IMR-90 (cell line): Measurements from ENCODE around the gene HUS1B. TPM values are rescaled to one million over a fixed set of nuclear protein-coding genes. Genes with fewer than 3 reads are reported as not detected.

Source experiments
- ATAC-seq: fragments of 200-7000 bp; cut with Tn5 transposase; 2 replicates; pipeline ENCODE4 v1.9.1; 2020; ENCODE audit warnings: low read depth, mild to moderate bottlenecking, moderate library complexity
- BruUV-seq: library from RNA; stranded (reverse); fragments of 400-500 nt; replicated peaks from 2 replicates; lab custom pipeline; 2021; lab: Mats Ljungman, UMichigan
- CTCF ChIA-PET: fragments of 300-600 bp; formaldehyde crosslinking; extraction: SDS; loops from one replicate; lab custom pipeline; 2021; ENCODE audit warnings: antibody characterized with exemption; lab: Yijun Ruan, JAX
- POLR2A ChIA-PET: fragments of 300-600 bp; sonication (Branson Sonifier 250); formaldehyde crosslinking; loops from one replicate; lab custom pipeline; 2022; ENCODE audit warnings: antibody characterized with exemption; ENCODE audit not compliant: unreplicated experiment; lab: Charles Lee
- DNase-seq: peaks from one replicate; pipeline ENCODE4 v3.0.0; 2013
- H2AFZ ChIP-seq: replicated peaks from 2 replicates; pipeline ENCODE3; 2013; ENCODE audit warnings: low read length, mild to moderate bottlenecking; ENCODE audit not compliant: poor library complexity
- H2AK5ac ChIP-seq: 2 replicates; pipeline ENCODE4 v1.6.1; 2013; ENCODE audit warnings: low read depth, low read length, inconsistent platforms
- H2AK9ac ChIP-seq: replicated peaks from 2 replicates; pipeline ENCODE3; 2013; ENCODE audit warnings: mild to moderate bottlenecking, low read depth, low read length, moderate library complexity; ENCODE audit not compliant: poor library complexity
- H2BK120ac ChIP-seq: 2 replicates; pipeline ENCODE4 v1.6.1; 2013; ENCODE audit warnings: low read depth, low read length, inconsistent platforms
- H2BK15ac ChIP-seq: 3 replicates; pipeline ENCODE4 v1.6.1; 2013; ENCODE audit warnings: low read depth, low read length, inconsistent platforms
- H2BK20ac ChIP-seq: 2 replicates; pipeline ENCODE4 v1.6.1; 2013; ENCODE audit warnings: low read depth, mild to moderate bottlenecking, inconsistent platforms, low read length, moderate library complexity
- H2BK5ac ChIP-seq: 2 replicates; pipeline ENCODE4 v1.6.1; 2013; ENCODE audit warnings: mild to moderate bottlenecking, low read depth, low read length, inconsistent platforms; ENCODE audit not compliant: poor library complexity, severe bottlenecking
- H3K14ac ChIP-seq: replicated peaks from 2 replicates; pipeline ENCODE4 v1.6.1; 2013; ENCODE audit warnings: low read depth, low read length, inconsistent platforms
- H3K18ac ChIP-seq: 2 replicates; pipeline ENCODE4 v1.6.1; 2013; ENCODE audit warnings: low read depth, low read length, control low read depth
- H3K23ac ChIP-seq: 2 replicates; pipeline ENCODE4 v1.6.1; 2013; ENCODE audit warnings: low read depth, low read length, inconsistent platforms
- H3K27ac ChIP-seq: 2 replicates; pipeline ENCODE4 v1.5.1; 2013; ENCODE audit warnings: mild to moderate bottlenecking, control low read depth, low read length; ENCODE audit not compliant: insufficient read depth
- H3K27me3 ChIP-seq: 2 replicates; pipeline ENCODE4 v1.6.1; 2013; ENCODE audit warnings: low read length; ENCODE audit not compliant: control insufficient read depth, insufficient read depth
- H3K36me3 ChIP-seq: 2 replicates; pipeline ENCODE4 v1.6.1; 2013; ENCODE audit warnings: low read length, mixed read lengths; ENCODE audit not compliant: control insufficient read depth, insufficient read depth
- H3K4ac ChIP-seq: 2 replicates; pipeline ENCODE4 v1.6.1; 2013; ENCODE audit warnings: low read depth, low read length, inconsistent platforms
- H3K4me1 ChIP-seq: 2 replicates; pipeline ENCODE4 v1.6.1; 2013; ENCODE audit warnings: low read length, mixed read lengths; ENCODE audit not compliant: control insufficient read depth, insufficient read depth
- H3K4me2 ChIP-seq: 2 replicates; pipeline ENCODE4 v1.6.1; 2013; ENCODE audit warnings: low read depth, mild to moderate bottlenecking, control low read depth, low read length, moderate library complexity
- H3K4me3 ChIP-seq: 2 replicates; pipeline ENCODE4 v1.5.1; 2013; ENCODE audit warnings: low read depth, mild to moderate bottlenecking, control low read depth, low read length, moderate library complexity; ENCODE audit not compliant: insufficient read depth
- H3K56ac ChIP-seq: 2 replicates; pipeline ENCODE4 v1.6.1; 2013; ENCODE audit warnings: low read length, inconsistent platforms; ENCODE audit not compliant: insufficient read depth; ENCODE audit errors: extremely low read depth
- H3K79me1 ChIP-seq, 2 experiments: 2 replicates each; pipeline ENCODE4 v1.6.1; 2013; ENCODE audit warnings: low read length in 2 of 2, inconsistent platforms in 1 of 2, low read depth in 1 of 2
- H3K9ac ChIP-seq: 2 replicates; pipeline ENCODE4 v1.6.1; 2013; ENCODE audit warnings: low read depth, low read length, control low read depth
- H3K9me1 ChIP-seq: 2 replicates; pipeline ENCODE4 v1.6.1; 2013; ENCODE audit warnings: low read length, inconsistent platforms; ENCODE audit not compliant: insufficient read depth
- H3K9me3 ChIP-seq: 2 replicates; pipeline ENCODE4 v1.6.1; 2013; ENCODE audit warnings: low read length; ENCODE audit not compliant: control insufficient read depth, insufficient read depth
- H4K20me1 ChIP-seq: 2 replicates; pipeline ENCODE4 v1.6.1; 2013; ENCODE audit warnings: low read length, inconsistent platforms; ENCODE audit not compliant: insufficient read depth
- H4K5ac ChIP-seq: 2 replicates; pipeline ENCODE4 v1.6.1; 2013; ENCODE audit warnings: mild to moderate bottlenecking, low read depth, low read length, control low read depth
- H4K8ac ChIP-seq, 2 experiments: 2 replicates each; pipeline ENCODE4 v1.6.1; 2013; ENCODE audit warnings: low read depth in 2 of 2, low read length in 2 of 2, control low read depth in 1 of 2, inconsistent platforms in 1 of 2
- H4K91ac ChIP-seq: 2 replicates; pipeline ENCODE4 v1.6.1; 2013; ENCODE audit warnings: low read depth, low read length, inconsistent platforms; ENCODE audit not compliant: insufficient read depth
- CHD1 ChIP-seq: IDR thresholded peaks from 2 replicates; pipeline ENCODE4 v1.6.1; 2012; ENCODE audit warnings: low read depth, low read length, improper control_type of control experiment
- MAFK ChIP-seq: IDR thresholded peaks from 2 replicates; pipeline ENCODE4 v1.6.1; 2012; ENCODE audit warnings: low read depth, low read length, improper control_type of control experiment
- MXI1 ChIP-seq: IDR thresholded peaks from 2 replicates; pipeline ENCODE4 v1.6.1; 2012; ENCODE audit warnings: low read depth, mild to moderate bottlenecking, low read length, moderate library complexity, borderline replicate concordance
- RAD21 ChIP-seq: IDR thresholded peaks from 2 replicates; pipeline ENCODE4 v1.6.1; 2012; ENCODE audit warnings: low read length, improper control_type of control experiment
- RFX5 ChIP-seq: IDR thresholded peaks from 2 replicates; pipeline ENCODE4 v1.8.0; 2012; ENCODE audit warnings: low read depth, mild to moderate bottlenecking, low read length, moderate library complexity
- WGBS, 2 experiments: methylation state at CpG; one replicate each; pipeline versions ENCODE4 v1.1.5 to v1.1.7; 2013; ENCODE audit warnings: missing lambda C conversion rate in 2 of 2; ENCODE audit not compliant: insufficient read length in 1 of 2; ENCODE audit errors: extremely low coverage in 2 of 2; 5-methylcytosine and 5-hydroxymethylcytosine counted together
- dilution Hi-C: fragments of 300-500 bp; cut with HindIII; formaldehyde crosslinking; loops from one replicate; pipeline ENCODE4 v1.14.3; 2018; ENCODE audit warnings: low sequenced_read_pairs; ENCODE audit not compliant: unreplicated experiment
- in situ Hi-C: fragments of 300-500 bp; cut with MboI; formaldehyde crosslinking; loops from 3 replicates; pipeline ENCODE4 v1.14.3; 2019; ENCODE audit warnings: low sequenced_read_pairs, inconsistent platforms, mixed read lengths
- intact Hi-C: fragments of 100-400 bp; cut with micrococcal nuclease; formaldehyde crosslinking; loops from 2 replicates; pipeline ENCODE4 v1.10.0; 2022
- polyA plus RNA-seq, 3 experiments: library from polyadenylated mRNA; depleted of rRNA; stranded (reverse); fragments of >200 nt; gene quantifications; 2 replicates each; pipeline ENCODE4 v1.2.3, GENCODE V29; 2012; ENCODE audit warnings: low replicate concordance in 1 of 3
- total RNA-seq: library from RNA; depleted of rRNA; stranded (reverse); fragments of >200 nt; gene quantifications from 2 replicates; pipeline ENCODE4 v1.2.3, GENCODE V29; 2012
- TF ChIP-seq, protein P1 (sequence below): fragments of 150-350 bp; IDR thresholded peaks from 2 replicates; pipeline ENCODE4 v1.6.1; 2016; ENCODE audit warnings: low read depth, mild to moderate bottlenecking, low read length, moderate library complexity, borderline replicate concordance
- TF ChIP-seq, protein P2 (sequence below): conservative IDR thresholded peaks from 2 replicates; pipeline ENCODE4 v1.5.1; 2012; ENCODE audit warnings: mild to moderate bottlenecking, low read depth, low read length, improper control_type of control experiment

The HUS1B gene
- total and polyA plus RNA-seq, 2 of the 4 experiments (the other 2 are of a cell fraction): 0.36 to 0.39 TPM

DNA sequence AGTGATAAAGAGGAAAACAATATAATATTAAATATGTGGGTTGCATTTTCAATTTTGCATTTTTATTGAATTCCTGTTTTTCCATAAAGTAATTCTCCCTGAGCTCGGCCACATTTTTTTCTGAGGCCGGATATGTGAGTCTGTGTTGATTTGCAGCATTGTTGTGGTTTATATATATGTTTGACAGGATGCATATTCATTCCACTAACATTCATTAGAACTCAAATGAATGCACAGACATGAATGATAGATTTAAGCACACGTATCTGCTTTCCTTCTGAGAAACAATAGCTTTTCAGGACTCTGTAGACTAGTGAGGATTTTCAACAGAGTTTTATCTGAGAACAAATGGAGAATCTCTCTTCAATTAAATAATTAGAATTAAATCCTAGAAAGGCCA is 46.7 kb upstream of the HUS1B start:
- in situ Hi-C loops (no loop called here), dilution Hi-C loops (no loop called here), intact Hi-C loops (no loop called here)
- Histone ChIP-seq H2AK5ac (no peak overlapping the region), H4K5ac (no peak overlapping the region; the same call in 1 of the 2 replicates), H2AFZ (no peak overlapping the region), H3K27ac (no peak overlapping the region), H2BK120ac (0 out of 2 replicates have a peak overlapping the region, but pooled peaks have one; percentile 26), H3K23ac (no peak overlapping the region), H3K4me1 (peaks cover 7% of the 10 kb centered on the region), H2BK5ac (no peak overlapping the region), H2AK9ac (no peak overlapping the region), H3K9ac (no peak overlapping the region), H3K18ac (no peak overlapping the region), H4K91ac (no peak overlapping the region), H3K56ac (no peak overlapping the region), H3K4me2 (no peak overlapping the region), H3K9me1 (peaks cover 6% of the 10 kb centered on the region), H2BK15ac (no peak overlapping the region), H2BK20ac (no peak overlapping the region), H3K27me3 (no peaks in the 10 kb centered on the region; the same call in 1 of the 2 replicates), H3K4me3 (no peak overlapping the region), H4K8ac (no peak overlapping the region), H3K36me3 (no peaks in the 10 kb centered on the region), H3K14ac (no peak overlapping the region), H3K79me1 (0 out of 4 replicates have a peak, but pooled peaks cover 0 to 4% of the 10 kb centered on the region in 2 experiments), H3K4ac (no peak overlapping the region; the same call in 1 of the 2 replicates), H4K20me1 (no peaks in the 10 kb centered on the region), H3K9me3 (no peaks in the 10 kb centered on the region)
- BruUV-seq: no TSS peak
- ATAC-seq (no peak; the same call in 1 of the 2 replicates), DNase-seq (no peak)
- WGBS, 2 experiments: no CpG with 5 or more reads among the region's 3 CpGs
- CTCF ChIA-PET: interaction anchor here (1.1 to 3.2 kb wide), 3 partner anchors 11 to 20 kb away, joined by 3 to 11 read pairs (median 5); no protein-coding TSS in a partner anchor
- POLR2A ChIA-PET: no interaction called here
- TF ChIP-seq RFX5 (no peak), MAFK (no peak), CHD1 (no peak), RAD21 (no peak), MXI1 (no peak)
- TF ChIP-seq, protein P1, sequence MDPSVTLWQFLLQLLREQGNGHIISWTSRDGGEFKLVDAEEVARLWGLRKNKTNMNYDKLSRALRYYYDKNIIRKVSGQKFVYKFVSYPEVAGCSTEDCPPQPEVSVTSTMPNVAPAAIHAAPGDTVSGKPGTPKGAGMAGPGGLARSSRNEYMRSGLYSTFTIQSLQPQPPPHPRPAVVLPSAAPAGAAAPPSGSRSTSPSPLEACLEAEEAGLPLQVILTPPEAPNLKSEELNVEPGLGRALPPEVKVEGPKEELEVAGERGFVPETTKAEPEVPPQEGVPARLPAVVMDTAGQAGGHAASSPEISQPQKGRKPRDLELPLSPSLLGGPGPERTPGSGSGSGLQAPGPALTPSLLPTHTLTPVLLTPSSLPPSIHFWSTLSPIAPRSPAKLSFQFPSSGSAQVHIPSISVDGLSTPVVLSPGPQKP: no peak
- TF ChIP-seq, protein P2, sequence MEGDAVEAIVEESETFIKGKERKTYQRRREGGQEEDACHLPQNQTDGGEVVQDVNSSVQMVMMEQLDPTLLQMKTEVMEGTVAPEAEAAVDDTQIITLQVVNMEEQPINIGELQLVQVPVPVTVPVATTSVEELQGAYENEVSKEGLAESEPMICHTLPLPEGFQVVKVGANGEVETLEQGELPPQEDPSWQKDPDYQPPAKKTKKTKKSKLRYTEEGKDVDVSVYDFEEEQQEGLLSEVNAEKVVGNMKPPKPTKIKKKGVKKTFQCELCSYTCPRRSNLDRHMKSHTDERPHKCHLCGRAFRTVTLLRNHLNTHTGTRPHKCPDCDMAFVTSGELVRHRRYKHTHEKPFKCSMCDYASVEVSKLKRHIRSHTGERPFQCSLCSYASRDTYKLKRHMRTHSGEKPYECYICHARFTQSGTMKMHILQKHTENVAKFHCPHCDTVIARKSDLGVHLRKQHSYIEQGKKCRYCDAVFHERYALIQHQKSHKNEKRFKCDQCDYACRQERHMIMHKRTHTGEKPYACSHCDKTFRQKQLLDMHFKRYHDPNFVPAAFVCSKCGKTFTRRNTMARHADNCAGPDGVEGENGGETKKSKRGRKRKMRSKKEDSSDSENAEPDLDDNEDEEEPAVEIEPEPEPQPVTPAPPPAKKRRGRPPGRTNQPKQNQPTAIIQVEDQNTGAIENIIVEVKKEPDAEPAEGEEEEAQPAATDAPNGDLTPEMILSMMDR: no peak
